Measurements from ENCODE around the gene STAM2.

- TF ChIP-seq GATA2 (IDR thresholded peaks at IDR 0.05; ENCODE audit: low read depth, low read length) (no peak), GATA3 (IDR thresholded peaks at IDR 0.05; ENCODE audit: low read depth, low read length) (no peak)
Observed at GRCh38 chr2:152171718-152172117, 3.8 kb downstream of the STAM2 start.
